ENCODE data around the gene FAM180B. TPM values are rescaled to one million over a fixed set of nuclear protein-coding genes. Genes with fewer than 3 reads are reported as not detected.

FAM180B gene
- total RNA-seq, 1 donor from 2014 or later: 0.31 TPM

- Mint-ChIP-seq H3K27ac (ENCODE audit: unreplicated experiment) (no peak overlapping the region), H3K4me3 (ENCODE audit: unreplicated experiment) (no peak overlapping the region), H3K27me3 (ENCODE audit: unreplicated experiment) (peaks cover 4% of the 10 kb centered on the region), H3K36me3 (ENCODE audit: low read depth, unreplicated experiment) (no peaks in the 10 kb centered on the region), H3K4me1 (ENCODE audit: unreplicated experiment) (peaks cover 2% of the 10 kb centered on the region), H3K9me3 (ENCODE audit: unreplicated experiment) (no peaks in the 10 kb centered on the region)
- DNase-seq (ENCODE audit: low spot score): no peak
- no peak for TF ChIP-seq CTCF (IDR thresholded peaks at IDR 0.05; ENCODE audit: unreplicated experiment)
These were observed 19.4 kb downstream of the FAM180B start for GRCh38 chr11:47605921-47606320.

- Mint-ChIP-seq H3K27ac (ENCODE audit: unreplicated experiment) (no peak overlapping the region), H3K4me1 (ENCODE audit: unreplicated experiment) (peaks cover 5% of the 10 kb centered on the region), H3K27me3 (ENCODE audit: unreplicated experiment) (peaks cover 4% of the 10 kb centered on the region), H3K36me3 (ENCODE audit: low read depth, unreplicated experiment) (no peaks in the 10 kb centered on the region), H3K4me3 (ENCODE audit: unreplicated experiment) (no peak overlapping the region), H3K9me3 (ENCODE audit: unreplicated experiment) (no peaks in the 10 kb centered on the region)
- no peak for DNase-seq (ENCODE audit: low spot score)
- TF ChIP-seq CTCF (IDR thresholded peaks at IDR 0.05; ENCODE audit: unreplicated experiment): no peak
These were observed 20.3 kb downstream of the FAM180B start for GRCh38 chr11:47606731-47607130.

- H3K27me3 Mint-ChIP-seq (ENCODE audit: unreplicated experiment): peaks cover 2% of the 10 kb centered on the region
- H3K27ac Mint-ChIP-seq (ENCODE audit: unreplicated experiment): no peak overlapping the region
These were observed 20.9 kb downstream of the FAM180B start for GRCh38 chr11:47607380-47607779.

GRCh38 chr11:47609675-47610074, 23.2 kb downstream of the FAM180B start:
- no peak for TF ChIP-seq CTCF (IDR thresholded peaks at IDR 0.05; ENCODE audit: unreplicated experiment)
- H3K4me1 Mint-ChIP-seq (ENCODE audit: unreplicated experiment): peaks cover 6% of the 10 kb centered on the region
- H3K36me3 Mint-ChIP-seq (ENCODE audit: low read depth, unreplicated experiment): no peaks in the 10 kb centered on the region
- H3K4me3 Mint-ChIP-seq (ENCODE audit: unreplicated experiment): no peak overlapping the region
- DNase-seq (ENCODE audit: low spot score): no peak
- no peak overlapping the region for H3K27ac Mint-ChIP-seq (ENCODE audit: unreplicated experiment)
- no peaks in the 10 kb centered on the region for H3K9me3 Mint-ChIP-seq (ENCODE audit: unreplicated experiment)
- H3K27me3 Mint-ChIP-seq (ENCODE audit: unreplicated experiment): peaks cover 2% of the 10 kb centered on the region

More at GRCh38 chr11:47607380-47607779, 20.9 kb downstream of the FAM180B start:
- H3K4me1 Mint-ChIP-seq (ENCODE audit: unreplicated experiment): peaks cover 6% of the 10 kb centered on the region
- no peak for TF ChIP-seq CTCF (IDR thresholded peaks at IDR 0.05; ENCODE audit: unreplicated experiment)
- no peaks in the 10 kb centered on the region for H3K9me3 Mint-ChIP-seq (ENCODE audit: unreplicated experiment)
- no peak overlapping the region for H3K4me3 Mint-ChIP-seq (ENCODE audit: unreplicated experiment)
- no peak for DNase-seq (ENCODE audit: low spot score)
- no peaks in the 10 kb centered on the region for H3K36me3 Mint-ChIP-seq (ENCODE audit: low read depth, unreplicated experiment)

GRCh38 chr11:47611348-47611794, 24.9 kb downstream of the FAM180B start:
- no peaks in the 10 kb centered on the region for H3K9me3 Mint-ChIP-seq (ENCODE audit: unreplicated experiment)
- peaks cover 6% of the 10 kb centered on the region for H3K4me1 Mint-ChIP-seq (ENCODE audit: unreplicated experiment)
- H3K4me3 Mint-ChIP-seq (ENCODE audit: unreplicated experiment): no peak overlapping the region
- no peak for DNase-seq (ENCODE audit: low spot score)
- no peak for TF ChIP-seq CTCF (IDR thresholded peaks at IDR 0.05; ENCODE audit: unreplicated experiment)
- H3K27me3 Mint-ChIP-seq (ENCODE audit: unreplicated experiment): peaks cover 2% of the 10 kb centered on the region
- H3K27ac Mint-ChIP-seq (ENCODE audit: unreplicated experiment): no peak overlapping the region
- H3K36me3 Mint-ChIP-seq (ENCODE audit: low read depth, unreplicated experiment): no peaks in the 10 kb centered on the region

All from endothelial cell (in vitro differentiated cells).